ENCODE results near the gene CD3E.

- TF ChIP-seq POLR2AphosphoS5 (IDR thresholded peaks at IDR 0.05; ENCODE audit: low read depth, low read length) (no peak), POLR2A (IDR thresholded peaks at IDR 0.05; ENCODE audit: low read depth, low read length) (no peak), TAF1 (IDR thresholded peaks at IDR 0.05; ENCODE audit: low read depth, low read length) (no peak), PAX5 (IDR thresholded peaks at IDR 0.05; ENCODE audit: insufficient read depth, low read length, severe bottlenecking) (no peak)
Observed at GRCh38 chr11:118286545-118286944, 18.0 kb upstream of the CD3E start.

Data from GM12891 (cell line).